ENCODE results near the gene FSIP2.
"Not testable (repeated sequence)": the region's sequence is repeated elsewhere in the genome, so short reads cannot be mapped to it uniquely, and the experiment has no call there.

The FSIP2 gene

GRCh38 chr2:185835974-185836373 lies 97.4 kb downstream of the FSIP2 start:
- DNase-seq (ENCODE audit: low read depth, low spot score) = no peak
- H3K4me1 ChIP-seq (ENCODE audit: insufficient read depth, insufficient read length) = no peaks in the 10 kb centered on the region
- H3K9ac ChIP-seq (ENCODE audit: insufficient read length, low read depth) = no peak overlapping the region
- H3K27me3 ChIP-seq (ENCODE audit: insufficient read depth, insufficient read length) = no peaks in the 10 kb centered on the region
- no peak overlapping the region for H3K4me3 ChIP-seq (ENCODE audit: insufficient read length, low read depth)
- peaks cover 8% of the 10 kb centered on the region for H3K9me3 ChIP-seq (ENCODE audit: insufficient read depth, low read length)
- TF ChIP-seq YY1 (IDR thresholded peaks at IDR 0.05; ENCODE audit: insufficient read depth, insufficient read length) (no peak), SUZ12 (IDR thresholded peaks at IDR 0.05; ENCODE audit: extremely low read depth, insufficient read depth, insufficient read length) (no peak), ZNF274 (IDR thresholded peaks at IDR 0.05; ENCODE audit: low read depth, low read length) (no peak)
- H3K36me3 ChIP-seq (ENCODE audit: insufficient read depth, insufficient read length, low read length) = no peaks in the 10 kb centered on the region

DNA sequence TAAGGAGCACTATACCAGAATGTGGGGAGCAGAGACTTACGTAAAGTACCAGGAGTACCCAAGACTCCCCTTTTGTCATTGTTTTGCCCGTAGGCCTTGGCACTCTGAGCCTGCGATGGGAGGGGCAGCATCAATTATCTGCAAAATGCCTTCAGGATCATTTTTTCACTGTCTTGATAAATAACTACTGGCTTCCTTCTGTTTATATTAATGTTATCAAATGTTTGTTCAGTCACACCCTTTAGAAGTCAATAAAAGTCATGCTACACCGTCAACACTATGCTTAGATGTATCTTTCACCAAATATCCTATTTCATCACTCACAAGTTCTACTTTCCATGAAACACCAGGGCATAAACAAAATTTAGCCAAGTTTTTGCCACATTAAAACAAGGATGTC lies 116.3 kb downstream of the FSIP2 start:
- H3K9ac ChIP-seq (ENCODE audit: insufficient read length, low read depth) = no peak overlapping the region
- H3K9me3 ChIP-seq (ENCODE audit: insufficient read depth, low read length) = no peaks in the 10 kb centered on the region; the same call in 1 of the 2 replicates
- no peak overlapping the region for H3K4me3 ChIP-seq (ENCODE audit: insufficient read length, low read depth)
- DNase-seq (ENCODE audit: low read depth, low spot score) = no peak
- H3K27me3 ChIP-seq (ENCODE audit: insufficient read depth, insufficient read length) = no peaks in the 10 kb centered on the region
- H3K36me3 ChIP-seq (ENCODE audit: insufficient read depth, insufficient read length, low read length) = no peaks in the 10 kb centered on the region
- TF ChIP-seq YY1 (IDR thresholded peaks at IDR 0.05; ENCODE audit: insufficient read depth, insufficient read length) (no peak), ZNF274 (IDR thresholded peaks at IDR 0.05; ENCODE audit: low read depth, low read length) (no peak), SUZ12 (IDR thresholded peaks at IDR 0.05; ENCODE audit: extremely low read depth, insufficient read depth, insufficient read length) (no peak)
- no peaks in the 10 kb centered on the region for H3K4me1 ChIP-seq (ENCODE audit: insufficient read depth, insufficient read length)

DNA sequence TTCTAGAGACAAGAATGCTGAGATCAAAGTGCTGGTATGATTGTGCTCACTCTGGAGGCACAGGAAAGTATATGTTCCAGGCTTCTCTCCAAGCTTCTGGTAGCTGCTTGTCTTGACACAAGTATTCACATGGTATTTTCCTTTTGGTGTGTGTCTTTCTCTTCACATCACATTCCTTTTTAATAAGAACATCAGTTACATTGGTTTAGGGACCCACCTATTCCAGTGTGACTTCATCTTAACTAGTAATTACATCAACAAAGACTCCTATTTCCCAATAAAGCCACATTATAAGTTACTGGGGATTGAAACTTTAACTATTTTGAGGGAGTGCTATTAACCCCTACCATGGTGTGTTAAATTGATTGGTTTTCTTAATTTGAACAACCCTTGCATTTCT lies 119.1 kb downstream of the FSIP2 start:
- Histone ChIP-seq H3K27me3 (ENCODE audit: insufficient read depth, insufficient read length) (no peaks in the 10 kb centered on the region), H3K36me3 (ENCODE audit: insufficient read depth, insufficient read length, low read length) (no peaks in the 10 kb centered on the region), H3K9me3 (ENCODE audit: insufficient read depth, low read length) (no peaks in the 10 kb centered on the region; the same call in 1 of the 2 replicates), H3K9ac (ENCODE audit: insufficient read length, low read depth) (no peak overlapping the region), H3K4me1 (ENCODE audit: insufficient read depth, insufficient read length) (no peaks in the 10 kb centered on the region), H3K4me3 (ENCODE audit: insufficient read length, low read depth) (no peak overlapping the region)
- DNase-seq (ENCODE audit: low read depth, low spot score) = no peak
- TF ChIP-seq SUZ12 (IDR thresholded peaks at IDR 0.05; ENCODE audit: extremely low read depth, insufficient read depth, insufficient read length) (no peak), YY1 (IDR thresholded peaks at IDR 0.05; ENCODE audit: insufficient read depth, insufficient read length) (no peak), ZNF274 (IDR thresholded peaks at IDR 0.05; ENCODE audit: low read depth, low read length) (no peak)

DNA sequence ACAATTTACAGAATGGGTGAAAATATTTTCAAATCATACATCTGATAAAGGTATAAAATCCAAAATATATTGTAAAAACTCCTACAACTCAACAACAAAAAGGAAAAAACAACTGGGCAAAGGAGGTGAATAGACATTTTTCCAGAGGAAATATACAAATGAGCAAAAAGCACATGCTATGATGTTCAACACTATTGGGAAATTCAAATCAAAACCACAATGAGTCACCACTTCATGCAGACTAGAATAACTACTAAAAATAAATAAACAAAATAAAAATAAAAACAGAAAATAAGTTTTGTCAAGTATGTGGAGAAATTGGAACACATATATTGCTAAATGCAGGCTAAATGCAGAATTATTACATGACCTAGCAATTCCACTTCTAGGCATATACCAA lies 120.9 kb downstream of the FSIP2 start:
- TF ChIP-seq SUZ12 (IDR thresholded peaks at IDR 0.05; ENCODE audit: extremely low read depth, insufficient read depth, insufficient read length) = no peak
- no peak for TF ChIP-seq YY1 (IDR thresholded peaks at IDR 0.05; ENCODE audit: insufficient read depth, insufficient read length)
- TF ChIP-seq ZNF274 (IDR thresholded peaks at IDR 0.05; ENCODE audit: low read depth, low read length) = no peak
- Histone ChIP-seq H3K4me1 (ENCODE audit: insufficient read depth, insufficient read length) (no peaks in the 10 kb centered on the region), H3K27me3 (ENCODE audit: insufficient read depth, insufficient read length) (no peaks in the 10 kb centered on the region), H3K36me3 (ENCODE audit: insufficient read depth, insufficient read length, low read length) (no peaks in the 10 kb centered on the region), H3K9me3 (ENCODE audit: insufficient read depth, low read length) (no peaks in the 10 kb centered on the region; the same call in 1 of the 2 replicates), H3K4me3 (ENCODE audit: insufficient read length, low read depth) (no peak overlapping the region), H3K9ac (ENCODE audit: insufficient read length, low read depth) (no peak overlapping the region)
- DNase-seq (ENCODE audit: low read depth, low spot score) = no peak

- DNase-seq (ENCODE audit: low read depth, low spot score) = no peak
- Histone ChIP-seq H3K4me3 (ENCODE audit: insufficient read length, low read depth) (no peak overlapping the region), H3K36me3 (ENCODE audit: insufficient read depth, insufficient read length, low read length) (no peaks in the 10 kb centered on the region), H3K27me3 (ENCODE audit: insufficient read depth, insufficient read length) (no peaks in the 10 kb centered on the region), H3K9ac (ENCODE audit: insufficient read length, low read depth) (no peak overlapping the region), H3K4me1 (ENCODE audit: insufficient read depth, insufficient read length) (no peaks in the 10 kb centered on the region), H3K9me3 (ENCODE audit: insufficient read depth, low read length) (no peaks in the 10 kb centered on the region; the same call in 1 of the 2 replicates)
- TF ChIP-seq YY1 (IDR thresholded peaks at IDR 0.05; ENCODE audit: insufficient read depth, insufficient read length) (no peak), SUZ12 (IDR thresholded peaks at IDR 0.05; ENCODE audit: extremely low read depth, insufficient read depth, insufficient read length) (no peak), ZNF274 (IDR thresholded peaks at IDR 0.05; ENCODE audit: low read depth, low read length) (no peak)
Measured at GRCh38 chr2:185860321-185860720, 121.7 kb downstream of the FSIP2 start.

DNA sequence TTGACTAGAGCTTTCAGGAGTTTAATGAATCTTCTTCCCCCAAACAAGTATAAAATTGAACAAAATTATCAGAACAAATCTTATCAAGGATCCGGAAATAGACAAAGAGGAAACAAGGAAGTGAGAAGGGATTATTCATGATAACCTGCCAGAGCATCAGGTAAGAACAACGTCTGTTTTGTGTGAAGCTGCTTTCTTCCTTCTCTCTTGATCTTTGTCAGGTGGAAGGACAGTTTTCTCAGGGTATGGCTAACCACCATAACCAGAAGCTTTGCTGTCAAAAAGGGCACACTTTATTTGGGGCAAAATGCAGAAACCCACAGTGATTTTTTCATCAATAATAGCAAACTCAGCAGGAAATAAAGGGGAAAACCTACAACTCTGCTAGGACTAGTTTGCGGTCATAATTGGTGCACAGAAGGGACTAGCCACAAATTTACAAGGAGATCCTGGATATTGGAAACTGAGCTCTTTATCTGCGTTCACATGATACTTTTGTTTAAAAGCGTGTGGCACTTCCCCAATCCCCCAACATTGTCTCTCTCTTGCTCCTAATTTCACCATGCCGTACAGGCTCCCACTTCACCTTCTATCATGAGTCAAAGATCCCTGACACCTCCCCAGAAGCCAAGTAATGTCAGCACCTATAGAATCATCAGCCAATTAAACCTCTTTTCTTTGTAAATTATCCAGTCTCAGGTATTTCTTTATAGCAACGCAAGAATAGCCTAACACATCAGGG lies 124.2 kb downstream of the FSIP2 start:
- H3K4me3 ChIP-seq (ENCODE audit: insufficient read length, low read depth) = no peak overlapping the region
- no peaks in the 10 kb centered on the region for H3K4me1 ChIP-seq (ENCODE audit: insufficient read depth, insufficient read length)
- no peak overlapping the region for H3K9ac ChIP-seq (ENCODE audit: insufficient read length, low read depth)
- no peaks in the 10 kb centered on the region for H3K36me3 ChIP-seq (ENCODE audit: insufficient read depth, insufficient read length, low read length)
- no peaks in the 10 kb centered on the region for H3K27me3 ChIP-seq (ENCODE audit: insufficient read depth, insufficient read length)
- no peak for DNase-seq (ENCODE audit: low read depth, low spot score)
- TF ChIP-seq SUZ12 (IDR thresholded peaks at IDR 0.05; ENCODE audit: extremely low read depth, insufficient read depth, insufficient read length) (no peak), ZNF274 (IDR thresholded peaks at IDR 0.05; ENCODE audit: low read depth, low read length) (no peak), YY1 (IDR thresholded peaks at IDR 0.05; ENCODE audit: insufficient read depth, insufficient read length) (no peak)
- no peaks in the 10 kb centered on the region; the same call in 1 of the 2 replicates for H3K9me3 ChIP-seq (ENCODE audit: insufficient read depth, low read length)

- Histone ChIP-seq H3K9ac (ENCODE audit: insufficient read length, low read depth) (peak overlapping the region; percentile 26), H3K4me3 (ENCODE audit: insufficient read length, low read depth) (peak overlapping the region; percentile 38)
- H3K4me1 ChIP-seq (ENCODE audit: insufficient read depth, insufficient read length); H3K36me3 ChIP-seq (ENCODE audit: insufficient read depth, insufficient read length, low read length); H3K9me3 ChIP-seq (ENCODE audit: insufficient read depth, low read length); H3K27me3 ChIP-seq (ENCODE audit: insufficient read depth, insufficient read length): not testable (repeated sequence)
- peak; percentile 3 for DNase-seq (ENCODE audit: low read depth, low spot score)
Measured at GRCh38 chr2:185864468-185865260, 126.1 kb downstream of the FSIP2 start.

Measured in NT2/D1 (cell line).